HG03575 (cell line): ENCODE results near the gene ZNF530.
A peak's percentile ranks its signal among the peaks of the same experiment; 100 is the strongest.

Source experiments
- ATAC-seq: cut with Tn5 transposase; IDR thresholded peaks from one replicate; pipeline ENCODE4 v1.9.1; 2021; ENCODE audit not compliant: unreplicated experiment, insufficient number of reproducible peaks, low FRiP score; ENCODE audit errors: extremely low read depth

ZNF530 gene

GRCh38 chr19:57599761-57600383 is at the start of gene ZNF530:
ZNF530 (plus strand) TSS chr19:57599885; CDS start chr19:57604346, 4,461 bp downstream.
- no peak for ATAC-seq

- ATAC-seq, result no peak
These were observed 47.3 kb upstream of the ZNF530 start for GRCh38 chr19:57552432-57552831.

- ATAC-seq, result no peak
These were observed 42.0 kb upstream of the ZNF530 start for GRCh38 chr19:57557659-57558058.

GRCh38 chr19:57558525-57558924 is 41.2 kb upstream of the ZNF530 start:
- ATAC-seq, result no peak

- no peak for ATAC-seq
These were observed 40.7 kb upstream of the ZNF530 start for GRCh38 chr19:57559008-57559403.

- no peak for ATAC-seq
These were observed 40.2 kb upstream of the ZNF530 start, which contains the start of gene ZNF550 for GRCh38 chr19:57559404-57560025. ZNF550 (minus strand) TSS chr19:57559863; CDS start chr19:57559682, 181 bp downstream.

GRCh38 chr19:57560049-57560491 is 39.6 kb upstream of the ZNF530 start:
- no peak for ATAC-seq

GRCh38 chr19:57563547-57563946 is 36.1 kb upstream of the ZNF530 start:
- no peak for ATAC-seq

GRCh38 chr19:57566396-57567265 is 33.1 kb upstream of the ZNF530 start:
- no peak for ATAC-seq

GRCh38 chr19:57570707-57571106 is 29.0 kb upstream of the ZNF530 start:
- ATAC-seq, result no peak

- no peak for ATAC-seq
These were observed 27.2 kb upstream of the ZNF530 start for GRCh38 chr19:57572415-57572947.

- ATAC-seq, result no peak
These were observed 23.0 kb upstream of the ZNF530 start for GRCh38 chr19:57576661-57577060.

- ATAC-seq, result peak; percentile 52
These were observed 21.0 kb upstream of the ZNF530 start, which contains the start of gene ZNF416 for GRCh38 chr19:57578487-57579205. ZNF416 (minus strand) TSS chr19:57578911; CDS start chr19:57578704, 207 bp downstream.

GRCh38 chr19:57583104-57583520 is 16.6 kb upstream of the ZNF530 start:
- ATAC-seq, result no peak

GRCh38 chr19:57583521-57584416 is 15.9 kb upstream of the ZNF530 start, which contains the start of gene ZIK1:
ZIK1 (plus strand) TSS chr19:57584145; CDS start chr19:57584357, 212 bp downstream.
- no peak for ATAC-seq

GRCh38 chr19:57587529-57587928 is 12.2 kb upstream of the ZNF530 start:
- ATAC-seq, result no peak

GRCh38 chr19:57599377-57599760 is 316 bp upstream of the ZNF530 start:
- no peak for ATAC-seq

GRCh38 chr19:57606931-57607330 is 7.2 kb downstream of the ZNF530 start:
- no peak for ATAC-seq
